DMS 273 (cell line): ENCODE data around the gene STAB2.

Source experiments
- DNase-seq: peaks from one replicate; lab custom pipeline; 2025; ENCODE audit not compliant: unreplicated experiment; lab: John Stamatoyannopoulos, UW

Gene STAB2

GRCh38 chr12:103773109-103773910 is 186.2 kb downstream of the STAB2 start:
- DNase-seq, result no peak

- no peak for DNase-seq
These were observed 188.0 kb downstream of the STAB2 start for GRCh38 chr12:103774977-103775560.

DNA sequence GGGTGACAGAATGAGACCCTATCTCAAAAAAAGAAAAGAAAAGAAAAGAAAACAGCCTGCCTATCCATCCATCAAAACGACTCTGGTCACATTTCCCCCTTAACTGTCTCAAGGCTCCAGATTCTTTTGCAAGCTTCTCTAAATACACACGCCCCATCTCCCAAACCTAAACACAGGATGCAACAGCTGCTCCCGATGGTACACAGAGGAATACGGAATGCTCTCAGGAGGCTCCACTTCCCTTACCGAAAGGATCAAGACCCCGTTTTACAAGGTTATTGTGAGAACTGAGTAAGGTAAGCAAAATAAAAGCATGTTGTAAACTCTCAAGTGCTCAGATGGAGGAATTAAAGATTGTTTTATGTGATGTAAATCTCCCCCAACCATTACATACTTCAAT is 191.7 kb downstream of the STAB2 start:
- no peak for DNase-seq

GRCh38 chr12:103779410-103780092 is 192.5 kb downstream of the STAB2 start:
- no peak for DNase-seq

GRCh38 chr12:103780093-103780440 is 193.0 kb downstream of the STAB2 start:
- no peak for DNase-seq

- DNase-seq, result peak; percentile 93
These were observed 193.9 kb downstream of the STAB2 start for GRCh38 chr12:103780992-103781391.

DNA sequence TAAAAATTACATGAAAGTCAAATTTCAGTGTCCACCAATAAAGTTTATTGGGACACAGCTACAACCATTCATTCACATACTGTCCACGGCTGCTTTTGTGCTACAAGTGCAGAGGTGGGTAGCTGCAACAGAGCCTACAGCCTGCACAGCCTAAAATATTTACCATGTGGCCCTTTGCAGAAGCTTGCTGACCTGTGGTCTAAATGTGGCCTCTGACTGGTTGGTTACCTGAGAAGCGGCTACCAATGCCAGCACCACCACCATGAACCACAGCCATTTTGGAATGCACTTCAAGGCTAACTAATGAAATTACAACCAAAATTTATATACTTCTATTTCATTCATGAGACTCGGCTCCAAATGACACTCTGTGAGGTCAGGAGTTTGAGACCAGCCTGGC is 195.3 kb downstream of the STAB2 start:
- no peak for DNase-seq

- DNase-seq, result peak; percentile 20
These were observed 196.9 kb downstream of the STAB2 start for GRCh38 chr12:103783744-103784664.

GRCh38 chr12:103785243-103786031 is 198.4 kb downstream of the STAB2 start:
- no peak for DNase-seq

GRCh38 chr12:103786201-103786600 is 199.1 kb downstream of the STAB2 start:
- no peak for DNase-seq

DNA sequence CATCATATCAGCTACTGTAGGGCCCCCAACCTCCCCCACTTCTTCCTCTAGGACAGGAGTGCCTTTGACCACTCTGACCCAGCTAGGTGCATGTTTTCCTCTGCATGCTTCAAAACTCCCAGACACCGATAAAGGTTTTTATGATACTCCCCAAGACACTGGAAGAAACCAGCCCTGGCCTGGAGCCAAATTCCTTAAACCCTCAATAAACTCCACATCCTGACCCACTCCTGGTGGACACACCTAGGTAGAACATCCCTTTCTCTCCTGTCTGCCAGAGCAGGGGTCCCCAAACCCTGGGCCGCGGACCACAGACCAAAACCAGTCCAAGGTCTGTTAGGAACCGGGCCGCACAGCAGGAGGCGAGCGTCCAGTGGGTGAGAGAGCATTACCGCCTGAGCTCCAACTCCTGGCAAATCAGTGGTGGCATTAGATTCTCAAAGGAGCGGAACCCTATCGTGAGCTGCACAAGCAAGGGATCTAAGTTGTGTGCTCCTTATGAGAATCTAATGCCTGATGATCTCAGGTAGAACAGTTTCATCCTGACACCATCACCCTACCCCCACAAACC is 204.4 kb downstream of the STAB2 start:
- peak; percentile 4 for DNase-seq

- no peak for DNase-seq
These were observed 206.0 kb downstream of the STAB2 start for GRCh38 chr12:103793046-103793445.

DNA sequence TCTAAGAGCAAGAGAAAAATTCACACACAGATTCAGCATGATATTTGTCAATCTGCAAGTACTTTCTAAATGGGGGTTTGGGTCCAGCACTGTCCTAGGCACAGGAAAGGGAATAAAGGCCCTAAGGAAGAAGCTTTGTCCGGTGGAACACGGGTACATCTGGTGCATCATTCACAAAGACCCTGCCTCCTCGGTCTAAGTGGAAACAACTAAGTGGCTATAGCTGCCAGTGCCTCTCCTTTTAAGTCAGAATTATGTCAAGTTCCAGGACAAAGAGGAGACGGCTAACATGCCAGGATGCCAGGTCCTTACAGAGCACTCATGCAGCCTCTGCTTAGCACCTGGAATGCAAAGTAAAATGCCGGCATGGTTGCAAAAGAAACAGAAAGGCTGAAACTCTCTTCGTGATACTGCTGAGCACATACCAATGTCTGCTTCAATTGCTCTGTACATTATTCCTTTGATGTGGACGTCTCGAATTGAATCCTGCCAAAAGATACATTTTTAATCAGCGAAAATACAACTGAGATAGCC is 206.5 kb downstream of the STAB2 start:
- DNase-seq, result no peak

- DNase-seq, result no peak
These were observed 207.5 kb downstream of the STAB2 start for GRCh38 chr12:103794309-103795213.

DNA sequence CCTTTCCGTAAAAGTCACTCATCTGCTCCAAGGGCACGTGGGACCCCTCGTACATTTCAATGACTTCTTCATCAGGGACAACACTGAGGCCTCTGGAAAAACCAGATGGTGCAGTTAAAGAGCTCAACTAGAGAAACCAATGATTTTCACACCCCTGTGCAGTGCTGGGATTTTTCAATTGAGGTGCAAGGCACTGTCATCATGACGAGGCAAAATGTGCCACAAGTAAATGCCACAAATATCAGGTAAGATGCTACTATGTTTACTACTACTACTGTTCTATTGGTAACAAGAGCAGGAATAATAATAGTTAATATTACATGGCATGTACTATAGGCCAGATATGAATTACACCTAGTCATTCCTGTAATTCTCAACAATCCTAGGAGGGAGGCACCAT is 211.5 kb downstream of the STAB2 start:
- no peak for DNase-seq

DNA sequence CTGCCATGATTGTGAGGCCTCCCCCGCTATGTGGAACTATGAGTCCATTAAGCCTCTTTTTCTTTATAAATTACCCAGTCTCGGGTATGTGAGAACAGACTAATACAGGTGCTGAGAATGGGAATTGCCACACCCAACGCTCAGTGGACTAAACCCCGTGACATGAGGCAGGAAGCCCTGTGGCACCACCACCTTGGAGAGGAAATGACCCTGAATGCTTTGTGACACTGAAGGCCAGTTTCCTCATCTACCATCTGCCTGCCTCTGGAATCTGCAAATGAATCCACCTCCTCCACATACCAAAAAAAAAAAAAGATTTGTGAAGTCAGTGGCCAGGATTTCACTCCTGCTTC is 212.4 kb downstream of the STAB2 start:
- DNase-seq, result no peak

- peak; percentile 90 for DNase-seq
These were observed 213.0 kb downstream of the STAB2 start for GRCh38 chr12:103799857-103800771.
